GM19467 (cell line): ENCODE measurements around the gene MSTN.
"Not testable (repeated sequence)": the region's sequence is repeated elsewhere in the genome, so short reads cannot be mapped to it uniquely, and the experiment has no call there.

Experiments used
- ATAC-seq: cut with Tn5 transposase; IDR thresholded peaks from one replicate; pipeline ENCODE4 v1.9.1; 2021; ENCODE audit warnings: mild to moderate bottlenecking, moderate library complexity; ENCODE audit not compliant: unreplicated experiment

Gene MSTN

GRCh38 chr2:190065839-190066238 is 3.3 kb upstream of the MSTN start:
- ATAC-seq = no peak

- no peak for ATAC-seq
Measured at GRCh38 chr2:190063624-190064023, 1.1 kb upstream of the MSTN start.

GRCh38 chr2:190062053-190062452 is 476 bp downstream of the MSTN start:
- no peak for ATAC-seq

- no peak for ATAC-seq
Measured at GRCh38 chr2:190060626-190061025, 1.9 kb downstream of the MSTN start.

- no peak for ATAC-seq
Measured at GRCh38 chr2:190060019-190060418, 2.5 kb downstream of the MSTN start.

GRCh38 chr2:190053426-190053825 is 9.1 kb downstream of the MSTN start:
- no peak for ATAC-seq

GRCh38 chr2:190052307-190052706 is 10.2 kb downstream of the MSTN start:
- ATAC-seq = no peak

- ATAC-seq = no peak
Measured at GRCh38 chr2:190051223-190051622, 11.3 kb downstream of the MSTN start.

- ATAC-seq = no peak
Measured at GRCh38 chr2:190050001-190050400, 12.5 kb downstream of the MSTN start.

- ATAC-seq = no peak
Measured at GRCh38 chr2:190044866-190045265, 17.7 kb downstream of the MSTN start.

- ATAC-seq = no peak
Measured at GRCh38 chr2:190043441-190043840, 19.1 kb downstream of the MSTN start.

- ATAC-seq = no peak
Measured at GRCh38 chr2:190036071-190036470, 26.5 kb downstream of the MSTN start.

GRCh38 chr2:190034417-190034816 is 28.1 kb downstream of the MSTN start:
- ATAC-seq = not testable (repeated sequence)

GRCh38 chr2:190031969-190032618 is 30.4 kb downstream of the MSTN start:
- ATAC-seq = no peak

GRCh38 chr2:190023860-190024259 is 38.7 kb downstream of the MSTN start:
- no peak for ATAC-seq

GRCh38 chr2:190020720-190021119 is 41.8 kb downstream of the MSTN start:
- ATAC-seq = no peak

GRCh38 chr2:190017837-190018236 is 44.7 kb downstream of the MSTN start:
- no peak for ATAC-seq

GRCh38 chr2:190015969-190016368 is 46.6 kb downstream of the MSTN start:
- not testable (repeated sequence) for ATAC-seq
